Measurements from ENCODE around the gene SYT14.
"Not testable (repeated sequence)": the region's sequence is repeated elsewhere in the genome, so short reads cannot be mapped to it uniquely, and the experiment has no call there.

Gene SYT14

DNA sequence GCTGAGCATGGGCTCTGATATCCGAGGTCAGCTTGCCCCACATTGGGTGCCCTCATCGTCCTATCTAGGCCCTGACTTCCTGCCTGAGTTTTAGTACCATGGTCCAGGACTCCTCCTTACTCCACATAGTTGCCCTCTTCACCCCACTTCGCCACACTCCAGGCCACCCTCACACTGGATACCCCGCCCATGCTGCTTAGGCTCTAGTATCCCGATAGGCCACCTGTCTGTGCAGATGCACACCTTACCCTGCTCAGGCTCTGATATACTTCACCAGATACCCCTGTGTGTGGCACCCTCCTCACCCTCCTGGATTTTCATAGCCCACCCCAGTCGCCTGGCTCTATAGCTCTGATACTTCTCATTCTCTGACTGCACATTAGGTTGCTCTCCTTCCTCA, 149.0 kb downstream of the SYT14 start:
- TF ChIP-seq, protein P1, sequence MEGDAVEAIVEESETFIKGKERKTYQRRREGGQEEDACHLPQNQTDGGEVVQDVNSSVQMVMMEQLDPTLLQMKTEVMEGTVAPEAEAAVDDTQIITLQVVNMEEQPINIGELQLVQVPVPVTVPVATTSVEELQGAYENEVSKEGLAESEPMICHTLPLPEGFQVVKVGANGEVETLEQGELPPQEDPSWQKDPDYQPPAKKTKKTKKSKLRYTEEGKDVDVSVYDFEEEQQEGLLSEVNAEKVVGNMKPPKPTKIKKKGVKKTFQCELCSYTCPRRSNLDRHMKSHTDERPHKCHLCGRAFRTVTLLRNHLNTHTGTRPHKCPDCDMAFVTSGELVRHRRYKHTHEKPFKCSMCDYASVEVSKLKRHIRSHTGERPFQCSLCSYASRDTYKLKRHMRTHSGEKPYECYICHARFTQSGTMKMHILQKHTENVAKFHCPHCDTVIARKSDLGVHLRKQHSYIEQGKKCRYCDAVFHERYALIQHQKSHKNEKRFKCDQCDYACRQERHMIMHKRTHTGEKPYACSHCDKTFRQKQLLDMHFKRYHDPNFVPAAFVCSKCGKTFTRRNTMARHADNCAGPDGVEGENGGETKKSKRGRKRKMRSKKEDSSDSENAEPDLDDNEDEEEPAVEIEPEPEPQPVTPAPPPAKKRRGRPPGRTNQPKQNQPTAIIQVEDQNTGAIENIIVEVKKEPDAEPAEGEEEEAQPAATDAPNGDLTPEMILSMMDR (IDR thresholded peaks at IDR 0.05; ENCODE audit: extremely low read depth, missing control alignments) = no peak
- no peak for DNase-seq (ENCODE audit: low spot score)

DNA sequence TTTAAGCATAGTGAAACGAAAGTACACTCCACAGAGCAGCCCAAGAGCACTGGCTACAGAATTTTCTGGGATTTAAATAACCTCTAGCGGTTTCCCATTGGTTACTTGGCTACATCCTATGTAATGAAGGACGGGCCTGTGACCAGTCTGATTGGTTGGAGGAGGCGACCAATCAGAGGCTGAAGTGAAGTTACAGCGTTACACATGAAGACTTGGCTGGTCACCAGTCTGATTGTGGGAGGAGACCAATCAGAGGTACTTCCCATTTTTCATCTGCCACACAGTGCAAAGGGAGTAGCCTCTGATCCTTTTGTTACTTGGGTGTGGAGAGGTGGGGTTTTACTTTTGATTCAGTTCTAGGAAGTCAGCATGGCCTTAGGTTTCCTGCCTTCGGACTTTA, 151.8 kb downstream of the SYT14 start:
- no peak for DNase-seq (ENCODE audit: low spot score)
- TF ChIP-seq, protein P1 (IDR thresholded peaks at IDR 0.05; ENCODE audit: extremely low read depth, missing control alignments) = no peak

DNA sequence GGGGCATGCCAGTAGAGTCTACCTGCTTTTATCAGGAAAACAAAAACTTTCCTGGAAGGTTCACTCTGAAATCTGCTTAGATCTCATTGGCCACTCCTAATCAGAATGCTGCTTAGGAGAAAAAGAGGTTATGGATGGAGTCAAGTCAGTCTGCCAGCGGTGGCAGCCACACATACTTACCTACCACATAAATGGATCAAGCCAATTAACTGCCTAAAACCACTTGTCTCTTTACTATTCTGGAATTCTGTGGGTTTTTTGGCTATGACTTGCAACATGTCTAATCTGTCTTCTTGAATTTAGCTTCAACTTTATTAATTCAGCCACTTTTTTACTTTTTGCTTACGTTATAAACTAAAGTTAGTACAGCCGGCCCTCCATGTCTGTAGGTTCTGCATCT, 154.3 kb downstream of the SYT14 start:
- TF ChIP-seq, protein P1 (IDR thresholded peaks at IDR 0.05; ENCODE audit: extremely low read depth, missing control alignments) = no peak
- DNase-seq (ENCODE audit: low spot score) = no peak

DNA sequence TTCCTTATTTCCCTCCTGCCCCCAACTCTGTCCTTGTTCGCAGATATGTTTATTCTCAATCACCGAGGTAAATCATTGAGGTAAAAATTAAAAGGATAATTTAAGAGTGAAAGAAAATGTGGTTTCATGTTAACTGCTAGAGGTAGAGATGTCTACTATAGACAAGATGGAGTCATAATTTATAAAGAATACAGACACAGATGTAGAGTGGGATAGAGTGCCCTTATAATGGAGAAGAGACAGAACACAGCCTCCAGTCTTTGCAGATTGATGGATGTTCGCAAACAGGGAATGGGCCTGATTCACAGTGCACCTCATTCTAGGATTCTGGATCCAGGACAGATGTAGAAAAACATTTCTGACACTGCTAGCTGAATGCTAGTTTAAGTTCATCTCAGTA, 155.4 kb downstream of the SYT14 start:
- TF ChIP-seq, protein P1 (IDR thresholded peaks at IDR 0.05; ENCODE audit: extremely low read depth, missing control alignments) = no peak

DNA sequence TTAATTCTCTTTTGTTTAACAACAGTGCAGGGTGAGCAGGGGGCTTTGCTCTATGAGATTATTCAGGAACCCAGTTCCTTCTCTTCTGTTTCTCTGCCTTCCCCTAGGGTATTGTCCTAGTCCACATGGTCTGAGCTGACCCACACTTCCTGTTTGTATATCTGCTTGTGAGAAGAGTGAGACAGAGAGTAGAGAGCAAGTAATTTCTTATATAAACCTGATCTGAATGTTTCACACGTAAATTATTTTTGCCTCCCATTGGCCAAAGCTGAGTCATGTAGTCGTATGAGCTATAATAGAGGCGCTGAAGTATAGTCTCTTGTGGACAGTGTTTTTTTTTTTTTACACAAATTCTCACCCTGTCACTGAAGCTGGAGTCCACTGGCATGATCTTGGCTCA, 160.3 kb downstream of the SYT14 start:
- TF ChIP-seq, protein P1 (IDR thresholded peaks at IDR 0.05; ENCODE audit: extremely low read depth, missing control alignments) = no peak
- DNase-seq (ENCODE audit: low spot score) = no peak

More for the DNA sequence above, 155.4 kb downstream of the SYT14 start:
- no peak for DNase-seq (ENCODE audit: low spot score)

DNA sequence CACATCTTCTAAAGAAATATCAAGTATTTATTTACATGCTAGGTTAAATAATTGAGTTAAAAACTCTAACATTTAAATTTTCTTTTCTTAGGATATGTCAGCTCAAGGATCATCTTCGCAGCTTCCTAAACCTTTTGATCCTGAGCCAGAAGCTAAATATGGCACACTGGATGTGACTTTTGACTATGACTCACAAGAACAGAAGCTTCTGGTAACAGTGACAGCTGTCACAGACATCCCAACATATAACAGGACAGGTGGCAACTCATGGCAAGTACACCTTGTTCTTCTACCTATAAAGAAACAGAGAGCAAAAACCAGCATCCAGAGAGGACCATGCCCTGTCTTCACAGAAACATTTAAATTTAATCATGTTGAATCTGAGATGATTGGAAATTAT, 161.9 kb downstream of the SYT14 start:
- DNase-seq (ENCODE audit: low spot score) = no peak
- TF ChIP-seq, protein P1 (IDR thresholded peaks at IDR 0.05; ENCODE audit: extremely low read depth, missing control alignments) = no peak

DNA sequence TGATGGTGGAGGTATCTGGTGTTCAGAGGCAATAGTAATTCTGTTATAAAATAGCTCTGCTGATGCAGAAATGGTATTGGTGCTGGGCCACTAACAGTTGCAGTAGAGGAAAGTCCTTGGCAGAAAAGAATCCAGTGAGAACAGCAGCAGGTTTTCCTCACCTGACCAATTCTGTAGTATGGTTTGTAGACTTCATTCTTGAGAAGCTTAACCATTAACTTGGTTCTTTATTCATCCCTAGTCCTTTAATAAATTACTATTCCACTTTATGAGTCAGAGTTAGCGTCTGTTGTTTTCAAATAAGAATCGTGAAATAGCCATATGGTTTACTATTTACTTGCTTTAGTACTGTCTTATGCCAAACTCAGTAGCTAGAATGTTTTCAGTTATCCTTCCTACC, 166.1 kb downstream of the SYT14 start:
- TF ChIP-seq, protein P1 (IDR thresholded peaks at IDR 0.05; ENCODE audit: extremely low read depth, missing control alignments) = no peak
- DNase-seq (ENCODE audit: low spot score) = no peak

DNA sequence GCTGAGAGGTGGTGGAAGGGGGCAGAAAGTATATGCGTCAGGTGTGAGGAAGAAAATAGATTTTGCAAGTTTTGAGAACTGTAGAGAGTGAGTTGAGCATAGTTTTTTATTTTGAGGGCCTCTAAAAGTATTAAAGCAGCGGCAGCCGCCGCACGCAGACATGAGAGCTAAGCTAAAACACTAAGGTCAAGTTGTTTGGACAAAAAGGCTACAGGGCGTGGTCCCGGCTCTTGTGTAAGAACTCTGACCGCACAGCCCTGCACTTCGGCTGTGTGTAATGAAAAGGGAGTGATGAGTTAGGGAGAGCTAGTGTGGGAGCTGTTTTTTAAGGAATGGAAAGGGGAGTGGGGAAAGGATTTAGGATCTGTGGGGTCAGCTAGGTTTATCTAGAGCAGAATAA, 174.9 kb downstream of the SYT14 start:
- DNase-seq (ENCODE audit: low spot score) = not testable (repeated sequence)

Measured in GM20000 (cell line).